KBM-7 (cell line): ENCODE data around the gene CLDN1.
A peak's percentile ranks its signal among the peaks of the same experiment; 100 is the strongest.
"Not testable (repeated sequence)": the region's sequence is repeated elsewhere in the genome, so short reads cannot be mapped to it uniquely, and the experiment has no call there.

Experiments
- DNase-seq: peaks from one replicate; pipeline ENCODE4 v3.0.0-alpha.2; 2015
- in situ Hi-C: fragments of 300-500 bp; cut with MboI; formaldehyde crosslinking; loops from 2 replicates; pipeline ENCODE4 v1.14.3; 2020; ENCODE audit warnings: low sequenced_read_pairs, low pct_unique_long_range_greater_than_20kb, mixed read lengths

CLDN1 gene

GRCh38 chr3:190302212-190302867, 19.9 kb downstream of the CLDN1 start:
- DNase-seq = no peak
- in situ Hi-C loops = no loop called here

DNA sequence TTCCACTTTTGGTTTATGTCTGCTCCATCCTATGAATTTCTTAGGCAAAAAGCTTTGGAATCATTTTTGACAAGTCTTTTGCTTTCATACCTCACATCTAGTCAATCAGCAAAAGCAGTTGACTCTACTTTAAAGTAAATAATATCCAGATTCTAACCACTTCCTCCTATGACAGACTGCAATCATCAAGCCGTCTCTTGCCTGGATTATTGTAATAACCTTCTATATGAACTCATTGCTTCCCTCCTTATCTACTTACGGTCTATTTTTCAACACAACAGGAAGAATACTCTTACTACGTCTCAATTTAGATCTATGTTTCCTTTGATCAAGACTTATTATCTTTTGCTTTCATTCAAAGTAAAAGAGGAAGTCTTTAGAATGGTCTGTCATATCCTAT, 20.7 kb downstream of the CLDN1 start:
- peak; percentile 22 for DNase-seq
- in situ Hi-C loops = no loop called here

DNA sequence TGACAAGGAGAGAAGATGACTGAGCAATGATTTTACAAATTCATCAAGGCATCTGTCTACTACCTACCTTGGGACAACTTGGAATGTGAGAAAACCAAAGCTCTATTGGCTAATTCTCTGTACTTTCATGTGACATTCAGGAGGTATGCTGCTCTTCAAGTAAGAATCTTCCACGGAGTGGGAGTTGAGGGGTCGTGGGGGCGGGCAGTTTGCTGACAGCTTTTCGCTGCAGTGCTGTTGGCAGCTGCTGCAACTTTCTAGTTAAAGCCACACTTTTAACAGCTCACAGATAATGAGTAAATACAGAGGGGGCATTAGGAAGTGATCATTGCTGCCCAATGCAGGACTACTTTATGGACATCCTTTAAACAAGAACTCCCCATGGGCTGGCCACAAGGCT, 22.3 kb downstream of the CLDN1 start:
- in situ Hi-C loops = no loop called here
- DNase-seq = no peak

DNA sequence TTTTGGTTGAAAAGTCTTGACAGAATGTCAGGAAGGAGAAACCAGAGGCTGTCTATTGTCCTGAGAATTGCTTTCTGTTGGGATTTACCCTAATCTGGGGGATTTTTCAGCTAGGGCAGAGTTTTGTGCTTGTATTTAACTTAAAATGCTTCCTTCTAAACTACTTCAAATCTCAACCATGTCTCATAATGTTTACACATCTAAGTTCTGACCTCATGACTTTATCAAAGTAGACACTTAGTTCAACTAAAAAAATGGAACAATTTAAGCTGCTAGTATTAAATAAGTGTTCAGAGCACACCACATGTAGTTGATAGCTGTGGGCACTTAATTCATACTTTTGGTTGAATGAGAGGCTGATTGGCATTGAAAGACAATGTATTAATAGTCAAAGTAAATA, 28.2 kb downstream of the CLDN1 start:
- DNase-seq = no peak
- in situ Hi-C loops = no loop called here

GRCh38 chr3:190293621-190294020, 28.6 kb downstream of the CLDN1 start:
- no peak for DNase-seq
- in situ Hi-C loops = no loop called here

GRCh38 chr3:190291994-190292584, 30.2 kb downstream of the CLDN1 start:
- no peak for DNase-seq
- in situ Hi-C loops = no loop called here

DNA sequence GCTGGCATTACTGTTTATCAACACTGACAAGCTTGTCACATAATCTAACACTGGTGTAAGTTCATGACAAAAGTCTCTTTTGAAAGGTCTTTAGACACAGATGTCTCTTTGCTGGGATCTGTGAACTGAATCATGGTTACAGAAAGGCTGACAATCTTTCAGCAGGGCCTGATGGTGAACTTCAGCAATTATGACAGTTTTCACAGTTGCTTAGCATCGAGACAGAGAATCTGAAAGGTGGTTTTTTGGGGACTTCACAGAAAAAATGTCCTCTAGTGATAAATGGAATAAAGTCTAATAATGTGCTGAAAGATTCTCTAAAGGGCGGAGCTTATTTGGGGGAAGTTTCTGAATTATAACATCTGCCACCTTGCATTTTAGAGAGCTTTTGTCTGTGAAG, 32.3 kb downstream of the CLDN1 start:
- DNase-seq = no peak
- in situ Hi-C loops = no loop called here

GRCh38 chr3:190288836-190289235, 33.4 kb downstream of the CLDN1 start:
- DNase-seq = no peak
- in situ Hi-C loops = no loop called here

DNA sequence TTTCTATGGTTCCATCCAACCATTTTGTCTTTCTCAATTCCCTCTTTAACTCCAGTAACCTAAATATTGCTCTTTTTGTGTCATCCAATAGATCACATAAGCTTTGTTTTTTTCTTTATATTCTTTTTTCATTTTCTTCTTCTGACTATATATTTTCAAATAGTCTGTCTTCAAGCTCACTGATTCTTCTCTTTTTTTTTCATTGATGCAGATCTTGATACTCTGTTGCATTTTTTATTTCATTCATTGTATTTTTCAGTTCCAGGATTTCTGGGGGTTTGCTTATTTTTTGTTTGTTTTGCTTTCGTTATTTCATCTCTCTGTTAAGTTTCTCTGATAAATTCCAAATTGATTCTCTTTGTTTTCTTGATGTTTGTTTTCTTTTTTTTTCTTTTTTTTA, 36.2 kb downstream of the CLDN1 start:
- peak; percentile 17 for DNase-seq
- in situ Hi-C loops = no loop called here

GRCh38 chr3:190281308-190282051, 40.8 kb downstream of the CLDN1 start:
- in situ Hi-C loops = no loop called here
- no peak for DNase-seq

DNA sequence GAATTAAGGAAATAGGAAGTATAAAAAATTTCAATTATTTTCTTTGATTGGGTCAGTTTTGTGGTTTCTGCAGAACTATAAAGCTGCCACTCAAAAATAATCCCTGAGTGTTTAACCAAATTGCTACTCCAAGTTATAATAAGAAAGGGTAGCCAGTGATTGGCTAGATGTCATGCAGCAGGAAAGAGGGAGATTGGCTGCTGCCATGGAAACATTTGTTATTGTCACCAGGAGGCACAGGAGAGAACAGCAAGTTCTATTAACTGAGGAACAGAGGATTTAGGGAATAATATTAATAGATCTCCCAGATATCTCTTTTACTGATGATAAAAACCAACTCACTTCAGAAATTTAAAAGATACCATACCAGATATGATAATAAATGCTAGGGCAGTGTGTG, 42.6 kb downstream of the CLDN1 start:
- no peak for DNase-seq
- in situ Hi-C loops = no loop called here

DNA sequence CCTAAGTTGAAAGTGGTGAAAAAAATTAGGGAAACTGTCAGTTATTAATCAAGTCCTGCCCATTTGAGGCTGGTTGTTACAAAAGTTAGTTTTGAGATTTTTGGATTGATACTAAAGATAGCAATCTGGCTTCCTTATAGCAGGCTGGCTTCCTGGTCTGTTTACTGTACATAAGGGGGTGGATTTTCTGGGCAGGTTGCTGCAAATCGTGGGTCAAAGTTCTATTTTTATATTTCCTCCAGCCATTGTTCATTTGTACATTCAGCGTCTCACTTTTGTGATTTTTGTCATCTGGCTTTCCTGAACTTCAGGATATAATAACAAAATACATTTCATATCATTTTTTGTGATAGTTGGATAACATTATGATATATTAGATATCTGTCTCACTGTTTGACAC, 49.5 kb downstream of the CLDN1 start:
- DNase-seq = no peak

GRCh38 chr3:190269101-190269500, 53.1 kb downstream of the CLDN1 start:
- in situ Hi-C loops = no loop called here
- no peak for DNase-seq

More for the DNA sequence above, 49.5 kb downstream of the CLDN1 start:
- in situ Hi-C loops = no loop called here

- in situ Hi-C loops, DNase-seq: not testable (repeated sequence)
Measured at GRCh38 chr3:190267464-190267863, 54.8 kb downstream of the CLDN1 start.

DNA sequence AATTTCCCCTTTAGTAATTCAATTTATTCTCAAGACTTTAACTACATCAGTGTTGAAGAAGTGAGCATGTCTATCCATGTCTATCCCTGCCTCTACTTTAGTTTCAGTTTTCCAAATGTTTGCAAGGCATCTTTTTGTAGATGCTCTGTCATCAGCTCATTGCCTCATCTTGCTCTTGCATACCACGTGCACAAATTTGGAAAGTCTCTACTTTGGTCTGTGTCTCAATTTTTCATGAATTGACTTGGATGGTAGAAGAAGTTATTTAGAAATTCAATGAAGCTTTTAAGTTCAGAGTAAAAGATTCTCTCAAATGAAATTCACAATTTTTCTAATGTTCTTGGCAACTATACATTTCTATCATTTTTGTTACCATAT, 55.3 kb downstream of the CLDN1 start:
- DNase-seq = no peak
- in situ Hi-C loops = no loop called here

DNA sequence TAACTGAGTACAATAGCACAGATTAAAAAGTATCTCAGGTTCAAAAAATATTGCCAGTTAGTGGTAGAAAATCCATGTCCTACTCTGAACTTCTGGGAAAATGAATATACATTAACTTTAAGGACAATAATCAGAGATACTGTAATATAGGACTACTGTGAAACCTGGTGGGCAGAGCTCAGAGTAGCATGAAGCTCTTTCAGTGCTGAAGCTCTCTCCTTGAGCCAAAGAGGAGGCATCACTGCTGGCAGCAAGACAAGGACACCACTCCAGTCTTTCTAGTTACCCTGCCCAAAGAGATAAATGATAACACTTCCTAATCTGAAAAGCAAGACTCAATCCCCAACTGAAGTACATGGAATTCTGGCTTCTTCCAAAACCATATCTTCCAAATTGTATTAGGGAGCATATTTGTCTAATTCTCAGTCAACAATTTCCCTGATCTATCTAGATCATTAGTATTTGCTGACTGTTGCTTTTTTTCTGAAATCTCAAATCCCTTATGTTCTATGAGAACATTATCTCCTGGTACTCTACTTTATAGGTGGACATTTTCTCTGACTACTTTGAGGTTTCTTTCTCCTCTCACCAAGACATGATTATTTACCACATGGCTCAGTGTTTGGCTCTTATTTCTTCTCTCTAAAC, 55.9 kb downstream of the CLDN1 start:
- no peak for DNase-seq
- in situ Hi-C loops = no loop called here

DNA sequence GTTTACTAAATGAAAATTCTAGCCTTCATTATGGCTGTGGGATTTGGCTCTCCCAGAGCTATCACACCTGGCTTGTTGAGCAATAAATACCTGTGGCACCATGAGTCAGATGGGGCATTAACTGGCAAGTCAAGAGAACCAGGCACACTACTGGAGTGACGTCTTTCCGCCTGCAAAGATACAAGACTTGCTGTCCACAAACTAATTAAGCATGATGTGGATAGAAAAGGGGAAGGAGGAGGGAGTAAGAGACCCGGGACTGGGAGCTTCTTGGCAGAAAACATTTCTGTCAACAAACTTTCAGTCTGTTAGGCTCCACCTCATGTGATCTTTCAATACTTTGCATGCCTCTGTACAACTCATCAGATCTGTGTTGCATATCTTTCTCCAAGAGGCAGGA, 56.5 kb downstream of the CLDN1 start:
- in situ Hi-C loops = no loop called here
- no peak for DNase-seq

GRCh38 chr3:190265126-190265525, 57.1 kb downstream of the CLDN1 start:
- DNase-seq = no peak
- in situ Hi-C loops = no loop called here

- in situ Hi-C loops = no loop called here
- DNase-seq = no peak
Measured at GRCh38 chr3:190261740-190262139, 60.5 kb downstream of the CLDN1 start.

DNA sequence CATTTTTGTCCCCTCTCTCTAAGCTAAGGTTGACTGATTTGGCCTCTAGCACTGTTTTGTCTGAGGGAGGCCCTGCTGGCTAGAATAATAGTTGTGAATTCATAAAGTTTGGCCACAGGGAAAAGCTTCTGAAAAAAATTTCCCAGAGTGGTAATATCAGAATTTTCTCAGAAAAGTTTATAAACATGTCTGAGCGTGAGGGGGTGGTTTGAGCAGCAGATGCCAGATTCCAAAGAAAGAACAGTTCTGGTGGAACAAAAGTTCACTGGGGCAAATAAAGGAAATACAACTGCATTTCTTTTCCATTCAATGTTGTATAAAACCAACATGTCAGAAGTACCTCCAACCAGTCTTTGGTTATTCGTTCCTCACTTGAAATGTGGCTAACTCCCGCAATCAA, 61.2 kb downstream of the CLDN1 start:
- no peak for DNase-seq
- in situ Hi-C loops = no loop called here
